GM23338 (cell line): Measurements from ENCODE around the gene ALPP. TPM values are rescaled to one million over a fixed set of nuclear protein-coding genes. Genes with fewer than 3 reads are reported as not detected.

Experiments used
- ATAC-seq: fragments of 200-7000 bp; cut with Tn5 transposase; 3 replicates; pipeline ENCODE4 v1.9.1; 2020
- DNase-seq: peaks from one replicate; pipeline ENCODE4 v3.0.0-alpha.2; 2015; ENCODE audit warnings: low spot score
- H2AFZ ChIP-seq: fragments of 200-600 bp; sonication (generic); 2 replicates; pipeline ENCODE4 v1.8.0; 2016; ENCODE audit warnings: antibody characterized with exemption, mild to moderate bottlenecking, moderate library complexity
- H3F3A ChIP-seq: fragments of 200-600 bp; sonication (generic); replicated peaks from 2 replicates; pipeline ENCODE4 v1.8.0; 2017; ENCODE audit warnings: antibody characterized with exemption, mixed run types, low read depth
- H3K27ac ChIP-seq: fragments of 200-600 bp; sonication (generic); 2 replicates; pipeline ENCODE4 v1.6.1; 2016; ENCODE audit warnings: low read depth
- H3K27me3 ChIP-seq: fragments of 200-600 bp; sonication (generic); 2 replicates; pipeline ENCODE4 v1.8.0; 2016; ENCODE audit warnings: mild to moderate bottlenecking, mixed run types, moderate library complexity; ENCODE audit not compliant: insufficient read depth
- H3K36me3 ChIP-seq: fragments of 200-600 bp; sonication (generic); 2 replicates; pipeline ENCODE4 v1.8.0; 2016; ENCODE audit warnings: mild to moderate bottlenecking; ENCODE audit not compliant: insufficient read depth
- H3K4me1 ChIP-seq: fragments of 200-600 bp; sonication (generic); 2 replicates; pipeline ENCODE4 v1.8.0; 2016; ENCODE audit warnings: mild to moderate bottlenecking, moderate library complexity; ENCODE audit not compliant: insufficient read depth
- H3K4me2 ChIP-seq: fragments of 200-600 bp; sonication (generic); 2 replicates; pipeline ENCODE4 v1.7.1; 2017; ENCODE audit warnings: mixed run types
- H3K4me3 ChIP-seq: fragments of 200-600 bp; sonication (generic); 2 replicates; pipeline ENCODE4 v1.6.1; 2016; ENCODE audit warnings: mixed run types
- H3K79me2 ChIP-seq: fragments of 200-600 bp; sonication (generic); replicated peaks from 2 replicates; pipeline ENCODE4 v1.8.0; 2017; ENCODE audit warnings: mild to moderate bottlenecking; ENCODE audit not compliant: insufficient read depth
- H3K9me2 ChIP-seq: fragments of 200-600 bp; sonication (generic); 2 replicates; pipeline ENCODE4 v1.8.0; 2017; ENCODE audit not compliant: insufficient read depth
- H4K20me1 ChIP-seq: fragments of 200-600 bp; sonication (generic); replicated peaks from 2 replicates; pipeline ENCODE4 v1.8.0; 2017; ENCODE audit warnings: mild to moderate bottlenecking; ENCODE audit not compliant: insufficient read depth
- H3K27ac Mint-ChIP-seq: 2 replicates; pipeline ENCODE4 v1.8.0; 2020; ENCODE audit warnings: inconsistent platforms, mild to moderate bottlenecking, moderate library complexity, mixed read lengths
- H3K27me3 Mint-ChIP-seq: 3 replicates; pipeline ENCODE4 v1.8.0; 2022; ENCODE audit warnings: low read depth, mild to moderate bottlenecking, moderate library complexity, mixed read lengths, inconsistent platforms; ENCODE audit not compliant: insufficient read depth, poor library complexity
- H3K36me3 Mint-ChIP-seq: 3 replicates; pipeline ENCODE4 v1.8.0; 2021; ENCODE audit warnings: low read depth, mild to moderate bottlenecking, inconsistent platforms, moderate library complexity, mixed read lengths
- H3K4me1 Mint-ChIP-seq: 3 replicates; pipeline ENCODE4 v1.8.0; 2020; ENCODE audit warnings: mild to moderate bottlenecking, inconsistent platforms, mixed read lengths
- H3K4me3 Mint-ChIP-seq: 3 replicates; pipeline ENCODE4 v1.8.0; 2021; ENCODE audit warnings: moderate library complexity, mild to moderate bottlenecking, inconsistent platforms, mixed read lengths
- H3K9me3 Mint-ChIP-seq: 3 replicates; pipeline ENCODE4 v1.8.0; 2020; ENCODE audit warnings: moderate library complexity, mild to moderate bottlenecking, inconsistent platforms, mixed read lengths
- CREB1 ChIP-seq: fragments of 250-450 bp; sonication (Bioruptor Pico); IDR thresholded peaks from 2 replicates; pipeline ENCODE4 v1.5.0; 2020; ENCODE audit warnings: low read depth, mild to moderate bottlenecking, moderate library complexity
- CTCF ChIP-seq, 2 experiments: fragments of 200-600 bp in 1 of 2; sonication (generic) in 1 of 2; conservative IDR thresholded peaks; 2 replicates each; pipeline versions ENCODE4 v1.5.1 to v1.6.1; 2016 to 2017; ENCODE audit warnings: antibody characterized with exemption in 2 of 2, low read depth in 2 of 2, mild to moderate bottlenecking in 2 of 2, moderate library complexity in 1 of 2
- EZH2 ChIP-seq: fragments of 200-600 bp; sonication (generic); IDR thresholded peaks from one replicate; pipeline ENCODE4 v1.8.0; 2017; ENCODE audit warnings: antibody characterized with exemption, mild to moderate bottlenecking, low read depth; ENCODE audit not compliant: unreplicated experiment
- EZH2phosphoT487 ChIP-seq: fragments of 200-600 bp; sonication (generic); IDR thresholded peaks from one replicate; pipeline ENCODE4 v1.8.1; 2018; ENCODE audit warnings: antibody characterized with exemption; ENCODE audit not compliant: unreplicated experiment
- JUNB ChIP-seq: IDR thresholded peaks from one replicate; pipeline ENCODE4 v1.6.1; 2016; ENCODE audit warnings: antibody characterized with exemption; ENCODE audit not compliant: unreplicated experiment
- NANOG ChIP-seq: IDR thresholded peaks from 2 replicates; pipeline ENCODE4 v1.6.1; 2016; ENCODE audit warnings: antibody characterized with exemption, borderline replicate concordance
- POLR2AphosphoS5 ChIP-seq: IDR thresholded peaks from 2 replicates; pipeline ENCODE4 v1.6.1; 2016; ENCODE audit warnings: antibody characterized with exemption, low read depth
- STAT1 ChIP-seq: IDR thresholded peaks from one replicate; pipeline ENCODE4 v1.6.1; 2016; ENCODE audit warnings: antibody characterized with exemption; ENCODE audit not compliant: unreplicated experiment
- ZNF114 ChIP-seq: fragments of 250-450 bp; sonication (Bioruptor Pico); IDR thresholded peaks from 2 replicates; pipeline ENCODE4 v1.5.0; 2020; ENCODE audit warnings: mild to moderate bottlenecking, moderate library complexity
- ZNF331 ChIP-seq: fragments of 250-450 bp; sonication (Bioruptor Pico); IDR thresholded peaks from 2 replicates; pipeline ENCODE4 v1.5.0; 2020; ENCODE audit warnings: low read depth, mild to moderate bottlenecking, moderate library complexity
- ZNF462 ChIP-seq: fragments of 250-450 bp; sonication (Bioruptor Pico); IDR thresholded peaks from 2 replicates; pipeline ENCODE4 v1.5.0; 2020; ENCODE audit warnings: mild to moderate bottlenecking, moderate library complexity
- polyA plus RNA-seq: library from polyadenylated mRNA; unstranded; fragments of >200 nt; fragmentation: Nextera tagmentation; extraction: Ambion mirVana; gene quantifications from 2 replicates; pipeline ENCODE4 v1.2.1, GENCODE V29; 2016
- total RNA-seq: library from RNA; depleted of rRNA; stranded (reverse); fragments of >200 nt; shearing (Covaris generic); gene quantifications from 2 replicates; pipeline ENCODE4 v1.2.3, GENCODE V29; 2014
- TF ChIP-seq, protein P1 (sequence below): IDR thresholded peaks from one replicate; pipeline ENCODE4 v1.6.1; 2018; ENCODE audit warnings: antibody characterized with exemption; ENCODE audit not compliant: unreplicated experiment
- TF ChIP-seq, protein P2 (sequence below): IDR thresholded peaks from 2 replicates; pipeline ENCODE4 v1.6.1; 2016; ENCODE audit warnings: antibody characterized with exemption

Gene ALPP
- total and polyA plus RNA-seq, 2 experiments from 2014 or later = 0.28 TPM; not detected in 1

DNA sequence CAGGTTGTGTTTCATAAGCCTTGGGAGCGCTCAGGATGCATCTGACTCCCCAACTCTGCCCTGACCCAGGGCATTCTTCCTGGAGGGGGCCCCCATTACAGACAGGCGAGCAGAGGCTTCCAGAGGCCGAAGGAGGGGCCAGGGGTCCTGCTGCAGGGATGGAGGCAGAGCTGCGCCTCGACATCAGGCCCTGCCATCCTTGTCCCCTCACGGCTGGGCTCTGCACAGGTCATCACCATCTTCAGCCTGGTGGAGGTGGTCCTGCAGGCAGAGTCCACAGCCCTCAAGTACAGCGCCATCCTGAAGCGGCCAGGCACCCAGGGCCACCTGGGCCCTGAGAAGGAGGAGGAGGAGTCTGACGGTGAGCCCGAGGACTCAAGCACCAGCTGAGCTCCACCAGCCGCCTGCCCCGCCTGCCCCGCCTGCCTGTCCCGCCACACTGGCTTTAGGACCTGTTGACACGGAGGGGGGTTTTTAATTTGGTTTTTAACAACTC is 42.3 kb upstream of the ALPP start:
- no peak overlapping the region for H3K4me2 ChIP-seq
- H3K36me3 ChIP-seq = no peaks in the 10 kb centered on the region
- H4K20me1 ChIP-seq = no peaks in the 10 kb centered on the region
- no peak overlapping the region for H3K4me3 ChIP-seq
- H2AFZ ChIP-seq = no peak overlapping the region
- H3K36me3 Mint-ChIP-seq = no peaks in the 10 kb centered on the region; the same call in 2 of the 3 replicates
- H3K4me1 Mint-ChIP-seq = 0 out of 3 replicates have a peak, but pooled peaks cover 4% of the 10 kb centered on the region
- H3K27ac ChIP-seq = no peak overlapping the region
- H3K9me3 Mint-ChIP-seq = no peaks in the 10 kb centered on the region
- DNase-seq (no peak), ATAC-seq (no peak)
- no peaks in the 10 kb centered on the region for H3F3A ChIP-seq
- TF ChIP-seq CREB1 (CRISPR knock-in tag) (no peak), CTCF (conservative IDR thresholded peaks at IDR 0.05; ENCODE audit: low read depth in 2 of 2) (no peak), NANOG (no peak), POLR2AphosphoS5 (no peak), ZNF462 (CRISPR knock-in tag) (no peak), ZNF331 (CRISPR knock-in tag) (no peak), EZH2 (no peak), EZH2phosphoT487 (no peak), ZNF114 (CRISPR knock-in tag) (no peak), STAT1 (no peak), JUNB (no peak)
- TF ChIP-seq, protein P1, sequence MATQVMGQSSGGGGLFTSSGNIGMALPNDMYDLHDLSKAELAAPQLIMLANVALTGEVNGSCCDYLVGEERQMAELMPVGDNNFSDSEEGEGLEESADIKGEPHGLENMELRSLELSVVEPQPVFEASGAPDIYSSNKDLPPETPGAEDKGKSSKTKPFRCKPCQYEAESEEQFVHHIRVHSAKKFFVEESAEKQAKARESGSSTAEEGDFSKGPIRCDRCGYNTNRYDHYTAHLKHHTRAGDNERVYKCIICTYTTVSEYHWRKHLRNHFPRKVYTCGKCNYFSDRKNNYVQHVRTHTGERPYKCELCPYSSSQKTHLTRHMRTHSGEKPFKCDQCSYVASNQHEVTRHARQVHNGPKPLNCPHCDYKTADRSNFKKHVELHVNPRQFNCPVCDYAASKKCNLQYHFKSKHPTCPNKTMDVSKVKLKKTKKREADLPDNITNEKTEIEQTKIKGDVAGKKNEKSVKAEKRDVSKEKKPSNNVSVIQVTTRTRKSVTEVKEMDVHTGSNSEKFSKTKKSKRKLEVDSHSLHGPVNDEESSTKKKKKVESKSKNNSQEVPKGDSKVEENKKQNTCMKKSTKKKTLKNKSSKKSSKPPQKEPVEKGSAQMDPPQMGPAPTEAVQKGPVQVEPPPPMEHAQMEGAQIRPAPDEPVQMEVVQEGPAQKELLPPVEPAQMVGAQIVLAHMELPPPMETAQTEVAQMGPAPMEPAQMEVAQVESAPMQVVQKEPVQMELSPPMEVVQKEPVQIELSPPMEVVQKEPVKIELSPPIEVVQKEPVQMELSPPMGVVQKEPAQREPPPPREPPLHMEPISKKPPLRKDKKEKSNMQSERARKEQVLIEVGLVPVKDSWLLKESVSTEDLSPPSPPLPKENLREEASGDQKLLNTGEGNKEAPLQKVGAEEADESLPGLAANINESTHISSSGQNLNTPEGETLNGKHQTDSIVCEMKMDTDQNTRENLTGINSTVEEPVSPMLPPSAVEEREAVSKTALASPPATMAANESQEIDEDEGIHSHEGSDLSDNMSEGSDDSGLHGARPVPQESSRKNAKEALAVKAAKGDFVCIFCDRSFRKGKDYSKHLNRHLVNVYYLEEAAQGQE = no peak
- TF ChIP-seq, protein P2, sequence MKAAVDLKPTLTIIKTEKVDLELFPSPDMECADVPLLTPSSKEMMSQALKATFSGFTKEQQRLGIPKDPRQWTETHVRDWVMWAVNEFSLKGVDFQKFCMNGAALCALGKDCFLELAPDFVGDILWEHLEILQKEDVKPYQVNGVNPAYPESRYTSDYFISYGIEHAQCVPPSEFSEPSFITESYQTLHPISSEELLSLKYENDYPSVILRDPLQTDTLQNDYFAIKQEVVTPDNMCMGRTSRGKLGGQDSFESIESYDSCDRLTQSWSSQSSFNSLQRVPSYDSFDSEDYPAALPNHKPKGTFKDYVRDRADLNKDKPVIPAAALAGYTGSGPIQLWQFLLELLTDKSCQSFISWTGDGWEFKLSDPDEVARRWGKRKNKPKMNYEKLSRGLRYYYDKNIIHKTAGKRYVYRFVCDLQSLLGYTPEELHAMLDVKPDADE = no peak
- no peaks in the 10 kb centered on the region for H3K27me3 ChIP-seq
- no peaks in the 10 kb centered on the region for H3K9me2 ChIP-seq
- H3K27ac Mint-ChIP-seq = no peak overlapping the region
- H3K79me2 ChIP-seq = no peaks in the 10 kb centered on the region
- peaks cover 9% of the 10 kb centered on the region for H3K27me3 Mint-ChIP-seq
- no peaks in the 10 kb centered on the region for H3K4me1 ChIP-seq
- no peak overlapping the region for H3K4me3 Mint-ChIP-seq
